Neutrophil (primary cell): Measurements from ENCODE around the gene LYPD4.

Experiments used
- H3K27ac ChIP-seq: fragments of 200-600 bp; sonication (generic); 2 replicates; pipeline ENCODE4 v1.5.1; 2016; ENCODE audit warnings: mild to moderate bottlenecking, moderate library complexity
- H3K27me3 ChIP-seq: fragments of 200-600 bp; sonication (generic); 2 replicates; pipeline ENCODE4 v1.6.0; 2016; ENCODE audit warnings: mild to moderate bottlenecking
- H3K36me3 ChIP-seq: fragments of 200-600 bp; sonication (generic); 2 replicates; pipeline ENCODE4 v1.5.1; 2017
- H3K4me1 ChIP-seq, 2 experiments: fragments of 200-600 bp in 1 of 2; sonication (generic) in 1 of 2; 1 replicate in 1 of 2; 2 replicates in 1 of 2; pipeline versions ENCODE4 v1.5.1 to v1.6.1; 2013 to 2016; ENCODE audit warnings: low read depth in 1 of 2, low read length in 1 of 2, mild to moderate bottlenecking in 1 of 2, moderate library complexity in 1 of 2; ENCODE audit not compliant: control insufficient read depth in 1 of 2, insufficient read depth in 1 of 2
- H3K4me3 ChIP-seq, 2 experiments: fragments of 200-600 bp in 1 of 2; sonication (generic) in 1 of 2; 1 replicate in 1 of 2; 2 replicates in 1 of 2; pipeline ENCODE4 v1.5.1; 2013 to 2016; ENCODE audit warnings: low read depth in 1 of 2, low read length in 1 of 2, mild to moderate bottlenecking in 1 of 2, moderate library complexity in 1 of 2
- H3K9me3 ChIP-seq: fragments of 200-600 bp; sonication (generic); 2 replicates; pipeline ENCODE4 v1.5.1; 2016
- CTCF ChIP-seq: fragments of 200-600 bp; sonication (generic); IDR thresholded peaks from 2 replicates; pipeline ENCODE4 v1.5.1; 2016; ENCODE audit warnings: antibody characterized with exemption

LYPD4 gene

GRCh38 chr19:41811036-41811435 is 33.4 kb downstream of the LYPD4 start:
- H3K27ac ChIP-seq = peak overlapping the region; percentile 100
- H3K36me3 ChIP-seq = peaks cover 68% of the 10 kb centered on the region
- no peaks in the 10 kb centered on the region for H3K9me3 ChIP-seq
- TF ChIP-seq CTCF = peak; percentile 41
- H3K4me3 ChIP-seq = peak overlapping the region; percentile 53 to 54
- H3K4me1 ChIP-seq = peaks cover 80 to 90% of the 10 kb centered on the region in 2 experiments
- no peaks in the 10 kb centered on the region for H3K27me3 ChIP-seq

GRCh38 chr19:41810301-41810700 is 34.2 kb downstream of the LYPD4 start:
- H3K36me3 ChIP-seq = peaks cover 75% of the 10 kb centered on the region
- peaks cover 87 to 98% of the 10 kb centered on the region in 2 experiments for H3K4me1 ChIP-seq
- peak overlapping the region; percentile 53 to 54 for H3K4me3 ChIP-seq
- H3K27me3 ChIP-seq = no peaks in the 10 kb centered on the region
- no peak for TF ChIP-seq CTCF
- no peaks in the 10 kb centered on the region for H3K9me3 ChIP-seq
- H3K27ac ChIP-seq = peak overlapping the region; percentile 100

DNA sequence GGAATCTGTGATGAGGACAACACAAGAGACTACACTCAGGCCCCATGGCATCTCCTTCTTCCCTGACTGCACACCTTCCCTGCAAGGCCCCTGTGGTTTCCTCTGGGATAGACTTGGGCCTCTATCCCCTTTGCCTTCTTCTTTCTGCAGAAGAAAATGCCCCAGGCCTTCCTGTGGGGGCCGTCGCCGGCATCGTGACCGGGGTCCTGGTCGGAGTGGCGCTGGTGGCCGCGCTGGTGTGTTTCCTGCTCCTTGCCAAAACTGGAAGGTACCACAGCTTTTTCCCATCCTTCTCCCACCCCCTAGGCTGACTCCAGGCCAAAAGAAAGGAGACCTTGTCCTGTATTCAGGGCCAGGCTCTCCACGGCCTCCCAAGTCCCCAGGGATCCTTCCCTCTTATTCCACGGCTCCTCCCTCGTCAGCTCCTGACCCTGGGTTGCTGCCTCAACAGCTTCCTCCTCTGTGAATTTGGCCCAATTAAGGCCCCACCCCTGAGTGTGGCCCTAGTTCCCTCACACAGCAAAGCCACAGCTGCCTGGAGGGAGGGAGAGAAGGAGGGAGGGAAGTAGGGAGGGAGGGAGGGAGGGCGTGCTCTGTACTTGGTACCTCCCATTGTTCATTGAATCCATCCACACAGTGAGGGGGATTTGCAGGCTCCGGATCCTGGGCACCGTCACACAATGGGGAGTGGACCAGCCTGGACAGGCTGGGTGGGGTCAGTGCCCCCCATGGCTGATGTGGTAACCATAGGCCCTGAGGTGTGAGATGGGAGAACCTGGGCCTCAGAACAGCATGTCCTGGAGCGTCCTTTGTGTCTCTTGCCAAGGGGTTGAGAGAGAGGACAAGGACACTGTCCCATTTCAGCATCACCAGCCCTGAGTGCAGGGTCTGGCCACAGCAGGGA is 35.6 kb downstream of the LYPD4 start:
- Histone ChIP-seq H3K27me3 (no peaks in the 10 kb centered on the region), H3K9me3 (no peaks in the 10 kb centered on the region), H3K4me1 (peaks cover 98 to 99% of the 10 kb centered on the region in 2 experiments), H3K4me3 (peak overlapping the region; percentile 53 to 60), H3K27ac (peak overlapping the region; percentile 100), H3K36me3 (peaks cover 76% of the 10 kb centered on the region)
- TF ChIP-seq CTCF = no peak

GRCh38 chr19:41807176-41807575 is 37.3 kb downstream of the LYPD4 start:
- Histone ChIP-seq H3K4me1 (peaks cover 100% of the 10 kb centered on the region in 2 experiments), H3K27me3 (no peaks in the 10 kb centered on the region), H3K9me3 (no peaks in the 10 kb centered on the region), H3K4me3 (peak overlapping the region; percentile 53 to 60), H3K27ac (peak overlapping the region; percentile 100), H3K36me3 (peaks cover 73% of the 10 kb centered on the region)
- TF ChIP-seq CTCF = no peak

- peaks cover 71% of the 10 kb centered on the region for H3K36me3 ChIP-seq
- H3K4me3 ChIP-seq = peak overlapping the region; percentile 81 to 83
- H3K27ac ChIP-seq = peak overlapping the region; percentile 100
- H3K9me3 ChIP-seq = no peaks in the 10 kb centered on the region
- peaks cover 100% of the 10 kb centered on the region in 2 experiments for H3K4me1 ChIP-seq
- no peak for TF ChIP-seq CTCF
- no peaks in the 10 kb centered on the region for H3K27me3 ChIP-seq
These were observed 40.1 kb downstream of the LYPD4 start for GRCh38 chr19:41804336-41804735.
